NCI-H2081 treated with DMSO at 0.1 percent for 48 hours (cell line): ENCODE results near the gene TAF3.

Experiments used
- DNase-seq: peaks from one replicate; lab custom pipeline; 2025; lab: John Stamatoyannopoulos, UW

Gene TAF3

GRCh38 chr10:7881119-7881518 is 62.8 kb downstream of the TAF3 start:
- no peak for DNase-seq

GRCh38 chr10:7886056-7886455 is 67.8 kb downstream of the TAF3 start:
- DNase-seq = no peak

GRCh38 chr10:7887174-7887816 is 69.0 kb downstream of the TAF3 start:
- no peak for DNase-seq

GRCh38 chr10:7889947-7890542 is 71.7 kb downstream of the TAF3 start:
- no peak for DNase-seq

GRCh38 chr10:7890781-7891180 is 72.5 kb downstream of the TAF3 start:
- no peak for DNase-seq

- no peak for DNase-seq
These were observed 73.3 kb downstream of the TAF3 start for GRCh38 chr10:7891634-7892033.

GRCh38 chr10:7892146-7892545 is 73.8 kb downstream of the TAF3 start:
- no peak for DNase-seq

GRCh38 chr10:7895699-7896090 is 77.4 kb downstream of the TAF3 start:
- no peak for DNase-seq

GRCh38 chr10:7896297-7896696 is 78.0 kb downstream of the TAF3 start:
- no peak for DNase-seq

- no peak for DNase-seq
These were observed 83.0 kb downstream of the TAF3 start for GRCh38 chr10:7901256-7901655.

GRCh38 chr10:7902413-7902812 is 84.1 kb downstream of the TAF3 start:
- DNase-seq = no peak

GRCh38 chr10:7903851-7904250 is 85.5 kb downstream of the TAF3 start:
- DNase-seq = no peak

GRCh38 chr10:7906128-7906527 is 87.8 kb downstream of the TAF3 start:
- no peak for DNase-seq

GRCh38 chr10:7908541-7909210 is 90.4 kb downstream of the TAF3 start:
- no peak for DNase-seq

GRCh38 chr10:7913126-7913872 is 95.0 kb downstream of the TAF3 start:
- DNase-seq = no peak

- no peak for DNase-seq
These were observed 97.7 kb downstream of the TAF3 start for GRCh38 chr10:7915923-7916536.

- DNase-seq = no peak
These were observed 99.4 kb downstream of the TAF3 start for GRCh38 chr10:7917736-7918135.

- DNase-seq = no peak
These were observed 104.4 kb downstream of the TAF3 start for GRCh38 chr10:7922707-7923106.

GRCh38 chr10:7928536-7928935 is 110.2 kb downstream of the TAF3 start:
- DNase-seq = no peak

- DNase-seq = no peak
These were observed 114.2 kb downstream of the TAF3 start for GRCh38 chr10:7932301-7933036.

- DNase-seq = no peak
These were observed 115.0 kb downstream of the TAF3 start for GRCh38 chr10:7933262-7933661.

GRCh38 chr10:7933757-7934156 is 115.5 kb downstream of the TAF3 start:
- no peak for DNase-seq
